Measurements from ENCODE around the gene DUOX1. TPM values are rescaled to one million over a fixed set of nuclear protein-coding genes. Genes with fewer than 3 reads are reported as not detected.
A peak's percentile ranks its signal among the peaks of the same experiment; 100 is the strongest.

Gene DUOX1
- total and polyA plus RNA-seq, 4 donors = under 0.01 to 7.1 (median 1.7) TPM

DNA sequence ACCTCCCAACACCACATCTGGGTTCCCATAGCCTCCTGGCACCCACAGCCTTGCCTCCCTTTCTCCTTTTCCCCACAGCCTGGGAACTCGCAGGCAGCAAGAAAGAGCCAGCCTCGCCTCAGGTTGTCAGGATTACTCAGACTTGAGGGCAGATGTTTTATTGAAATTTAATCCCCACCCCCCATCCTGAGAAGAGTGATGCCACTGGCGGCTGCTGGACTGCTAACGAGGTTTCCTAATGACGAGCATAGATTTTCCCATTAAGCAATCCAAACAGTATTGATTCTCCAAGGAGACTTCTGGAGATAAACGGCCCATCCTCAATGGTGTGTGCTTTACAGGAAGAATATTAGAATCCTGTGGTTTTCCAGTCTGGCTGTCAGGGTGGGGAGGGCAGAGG, 44.3 kb downstream of the DUOX1 start:
- peaks cover 55% of the 10 kb centered on the region for H3K36me3 ChIP-seq (ENCODE audit: control insufficient read depth, insufficient read depth, low read length)
- 100% methylated on average over 1 of the region's 6 CpGs for WGBS (ENCODE audit: insufficient coverage)
- no peak overlapping the region for H3K27ac ChIP-seq (ENCODE audit: low read depth, low read length)
- no peak overlapping the region for H3K4me3 ChIP-seq (ENCODE audit: low read depth, low read length)
- no peaks in the 10 kb centered on the region for H3K9me3 ChIP-seq (ENCODE audit: control insufficient read depth, insufficient read depth, low read length)
- DNase-seq (ENCODE audit: low read depth in 4 of 6, low spot score in 6 of 6) = peak in 1 of 6 donors; percentile 84
- H3K4me1 ChIP-seq (ENCODE audit: control insufficient read depth, insufficient read depth, low read length) = peaks cover 34% of the 10 kb centered on the region
- no peaks in the 10 kb centered on the region for H3K27me3 ChIP-seq (ENCODE audit: control insufficient read depth, insufficient read depth, low read length)

DNA sequence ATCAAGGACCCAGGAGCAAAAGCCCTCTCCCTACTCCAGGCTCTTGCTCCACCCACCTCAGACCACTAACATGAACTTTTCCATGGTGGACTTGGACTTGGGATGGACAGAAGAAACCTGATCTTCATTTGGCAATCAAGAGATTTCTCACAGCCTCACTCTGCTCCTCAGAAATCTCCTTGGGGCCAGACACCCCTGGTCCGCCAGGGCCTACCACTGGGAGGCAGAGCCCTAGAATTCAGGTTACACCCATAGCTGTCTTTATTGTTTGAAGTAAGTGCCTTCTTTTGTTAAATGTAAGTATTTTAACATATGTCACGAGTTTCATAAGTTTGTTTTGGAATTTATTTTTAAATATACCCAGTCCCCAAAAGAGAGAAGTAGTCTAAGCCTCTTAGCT, 44.8 kb downstream of the DUOX1 start:
- DNase-seq (ENCODE audit: low read depth in 4 of 6, low spot score in 6 of 6) = no peak
- Histone ChIP-seq H3K27me3 (ENCODE audit: control insufficient read depth, insufficient read depth, low read length) (no peaks in the 10 kb centered on the region), H3K27ac (ENCODE audit: low read depth, low read length) (no peak overlapping the region)

GRCh38 chr15:45177285-45177684, 47.5 kb downstream of the DUOX1 start:
- no peaks in the 10 kb centered on the region for H3K9me3 ChIP-seq (ENCODE audit: control insufficient read depth, insufficient read depth, low read length)
- peaks cover 29% of the 10 kb centered on the region for H3K4me1 ChIP-seq (ENCODE audit: control insufficient read depth, insufficient read depth, low read length)
- no peaks in the 10 kb centered on the region for H3K27me3 ChIP-seq (ENCODE audit: control insufficient read depth, insufficient read depth, low read length)
- H3K27ac ChIP-seq (ENCODE audit: low read depth, low read length) = no peak overlapping the region
- H3K4me3 ChIP-seq (ENCODE audit: low read depth, low read length) = no peak overlapping the region
- no peak for DNase-seq (ENCODE audit: low read depth in 4 of 6, low spot score in 6 of 6)
- 93% methylated on average over 3 of the region's 3 CpGs for WGBS (ENCODE audit: insufficient coverage)
- H3K36me3 ChIP-seq (ENCODE audit: control insufficient read depth, insufficient read depth, low read length) = peaks cover 50% of the 10 kb centered on the region

More for the DNA sequence above, 44.8 kb downstream of the DUOX1 start:
- H3K4me3 ChIP-seq (ENCODE audit: low read depth, low read length) = no peak overlapping the region
- H3K4me1 ChIP-seq (ENCODE audit: control insufficient read depth, insufficient read depth, low read length) = peaks cover 29% of the 10 kb centered on the region
- no peaks in the 10 kb centered on the region for H3K9me3 ChIP-seq (ENCODE audit: control insufficient read depth, insufficient read depth, low read length)
- whole genome bisulfite sequencing (ENCODE audit: insufficient coverage) = 100% methylated on average over 1 of the region's 2 CpGs
- H3K36me3 ChIP-seq (ENCODE audit: control insufficient read depth, insufficient read depth, low read length) = peaks cover 55% of the 10 kb centered on the region

DNA sequence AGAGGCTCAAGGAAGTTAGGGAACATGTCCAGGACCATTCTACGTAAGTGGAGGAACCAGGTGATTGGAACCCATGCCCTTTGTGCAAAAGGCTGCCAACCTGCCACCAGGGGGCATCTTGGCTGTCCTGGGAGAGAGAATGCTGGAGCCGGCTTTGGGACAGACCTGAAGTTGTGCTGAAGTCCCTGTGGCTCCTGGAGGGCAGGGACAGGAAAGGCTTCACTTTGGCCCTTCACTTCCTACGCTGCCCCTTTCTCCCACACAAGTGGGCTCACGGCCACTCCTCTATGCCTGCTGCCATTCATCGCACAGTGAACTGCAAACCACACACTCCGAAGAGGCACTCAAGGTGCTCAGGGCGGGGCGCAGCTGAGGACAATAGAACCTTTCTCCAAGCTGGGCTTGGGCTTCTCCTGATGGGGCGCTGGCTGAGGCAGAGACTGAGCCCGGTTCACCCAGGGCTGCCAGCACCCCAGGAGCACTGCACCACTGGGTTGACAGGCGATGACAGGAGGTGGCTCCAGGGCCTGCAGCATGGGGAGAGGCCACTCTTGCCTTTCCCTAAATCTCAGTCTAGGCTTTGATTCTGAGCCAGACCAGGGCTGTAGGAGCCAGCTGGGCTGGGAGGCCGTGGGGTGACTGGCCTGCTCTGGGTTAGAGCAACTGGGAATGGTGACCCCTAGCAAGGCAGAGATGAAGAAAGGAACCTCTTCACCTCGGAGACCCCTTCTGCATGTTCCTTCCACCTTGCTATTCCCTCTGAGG, 49.6 kb downstream of the DUOX1 start:
- no peaks in the 10 kb centered on the region for H3K27me3 ChIP-seq (ENCODE audit: control insufficient read depth, insufficient read depth, low read length)
- DNase-seq (ENCODE audit: low read depth in 4 of 6, low spot score in 6 of 6) = no peak
- no peak overlapping the region for H3K4me3 ChIP-seq (ENCODE audit: low read depth, low read length)
- H3K27ac ChIP-seq (ENCODE audit: low read depth, low read length) = no peak overlapping the region
- peaks cover 22% of the 10 kb centered on the region for H3K4me1 ChIP-seq (ENCODE audit: control insufficient read depth, insufficient read depth, low read length)
- WGBS (ENCODE audit: insufficient coverage) = 89% methylated on average over 13 of the region's 13 CpGs
- H3K9me3 ChIP-seq (ENCODE audit: control insufficient read depth, insufficient read depth, low read length) = no peaks in the 10 kb centered on the region
- H3K36me3 ChIP-seq (ENCODE audit: control insufficient read depth, insufficient read depth, low read length) = peaks cover 42% of the 10 kb centered on the region

DNA sequence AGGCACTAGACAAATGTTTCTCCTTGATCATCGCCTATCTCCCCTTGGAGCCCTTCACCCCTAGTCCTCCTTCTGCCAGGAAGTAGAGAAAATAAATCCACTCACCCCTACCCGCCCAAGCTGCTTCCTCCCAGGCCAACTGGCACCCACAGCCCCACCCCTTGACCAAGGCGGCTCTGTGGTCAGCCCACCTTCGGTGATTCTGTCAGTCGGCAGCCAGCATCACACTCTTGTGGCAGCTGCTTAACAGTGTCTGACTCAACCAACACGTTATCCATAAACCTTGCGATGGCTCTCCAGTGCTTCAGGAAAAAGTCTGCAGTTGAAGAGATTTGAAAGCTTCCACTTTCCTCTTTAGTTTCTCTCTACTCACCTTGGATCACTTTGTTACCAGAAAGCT, 50.4 kb downstream of the DUOX1 start:
- Histone ChIP-seq H3K4me3 (ENCODE audit: low read depth, low read length) (no peak overlapping the region), H3K36me3 (ENCODE audit: control insufficient read depth, insufficient read depth, low read length) (peaks cover 39% of the 10 kb centered on the region), H3K27ac (ENCODE audit: low read depth, low read length) (no peak overlapping the region), H3K9me3 (ENCODE audit: control insufficient read depth, insufficient read depth, low read length) (no peaks in the 10 kb centered on the region), H3K27me3 (ENCODE audit: control insufficient read depth, insufficient read depth, low read length) (no peaks in the 10 kb centered on the region), H3K4me1 (ENCODE audit: control insufficient read depth, insufficient read depth, low read length) (peaks cover 25% of the 10 kb centered on the region)
- DNase-seq (ENCODE audit: low read depth in 4 of 6, low spot score in 6 of 6) = no peak
- 68% methylated on average over 6 of the region's 7 CpGs for WGBS (ENCODE audit: insufficient coverage)

DNA sequence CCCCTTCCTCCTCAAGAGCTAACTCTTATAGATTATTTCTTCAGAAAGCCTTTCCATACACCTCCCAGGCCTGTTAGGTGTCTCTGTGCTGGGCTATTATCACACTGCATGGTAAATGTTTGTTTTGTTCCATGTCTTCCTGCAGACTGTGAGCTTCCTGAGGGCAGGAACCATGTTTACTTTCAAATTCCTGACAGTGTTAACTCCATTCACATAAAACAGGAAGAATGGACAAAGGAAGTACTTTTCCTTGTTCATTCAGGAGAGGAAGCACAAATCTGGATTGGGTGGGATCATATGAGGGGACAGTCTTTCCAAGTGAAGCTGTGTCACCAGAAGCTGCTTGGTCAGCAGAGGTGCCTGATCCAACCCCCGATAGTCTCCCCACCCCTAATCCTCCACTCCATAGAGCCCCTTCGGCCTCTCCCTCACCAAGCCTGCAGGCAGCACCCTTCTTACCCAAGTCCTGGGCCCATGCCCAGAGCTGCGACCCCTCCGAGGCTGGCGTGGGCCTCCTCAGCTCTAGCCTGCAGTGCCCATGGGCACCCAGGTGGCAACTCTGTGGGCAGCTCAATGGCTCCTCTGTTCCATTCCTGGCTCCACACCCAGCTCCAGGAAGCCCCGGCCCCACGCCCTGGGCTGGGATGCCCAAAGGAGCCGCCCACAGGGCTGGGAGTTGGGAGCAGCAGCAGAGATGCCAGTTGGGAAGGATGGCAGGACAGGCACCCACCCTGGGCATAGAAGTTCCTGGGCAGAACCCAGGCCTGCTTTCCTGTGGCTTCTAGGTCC, 51.0 kb downstream of the DUOX1 start:
- peaks cover 30% of the 10 kb centered on the region for H3K4me1 ChIP-seq (ENCODE audit: control insufficient read depth, insufficient read depth, low read length)
- WGBS (ENCODE audit: insufficient coverage) = 87% methylated on average over 6 of the region's 8 CpGs
- H3K36me3 ChIP-seq (ENCODE audit: control insufficient read depth, insufficient read depth, low read length) = peaks cover 35% of the 10 kb centered on the region
- H3K9me3 ChIP-seq (ENCODE audit: control insufficient read depth, insufficient read depth, low read length) = no peaks in the 10 kb centered on the region
- H3K4me3 ChIP-seq (ENCODE audit: low read depth, low read length) = no peak overlapping the region
- DNase-seq (ENCODE audit: low read depth in 4 of 6, low spot score in 6 of 6) = no peak
- no peaks in the 10 kb centered on the region for H3K27me3 ChIP-seq (ENCODE audit: control insufficient read depth, insufficient read depth, low read length)
- no peak overlapping the region for H3K27ac ChIP-seq (ENCODE audit: low read depth, low read length)

GRCh38 chr15:45181491-45182285, 51.9 kb downstream of the DUOX1 start:
- Histone ChIP-seq H3K36me3 (ENCODE audit: control insufficient read depth, insufficient read depth, low read length) (peaks cover 35% of the 10 kb centered on the region), H3K4me3 (ENCODE audit: low read depth, low read length) (no peak overlapping the region), H3K9me3 (ENCODE audit: control insufficient read depth, insufficient read depth, low read length) (no peaks in the 10 kb centered on the region)

DNA sequence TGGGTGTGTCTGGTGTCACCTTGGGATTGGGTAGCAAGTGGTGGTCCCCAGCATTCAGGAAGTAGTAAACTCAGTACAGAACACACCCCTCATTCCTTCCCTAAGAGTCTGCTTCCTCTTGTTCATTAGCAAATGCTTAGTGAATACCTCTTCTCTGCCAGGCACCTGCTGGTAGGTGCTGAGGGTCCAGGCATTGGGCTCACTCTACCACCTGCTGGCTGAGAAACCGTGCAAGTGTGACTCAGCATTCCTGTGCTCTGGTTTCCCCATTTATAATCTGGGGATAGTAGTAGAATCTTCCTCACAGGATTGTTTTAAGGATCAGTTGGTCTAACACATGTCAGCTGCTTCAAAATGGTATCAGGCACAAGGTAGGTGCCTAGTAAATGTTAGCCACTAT, 53.2 kb downstream of the DUOX1 start:
- H3K27me3 ChIP-seq (ENCODE audit: control insufficient read depth, insufficient read depth, low read length) = no peaks in the 10 kb centered on the region
- H3K27ac ChIP-seq (ENCODE audit: low read depth, low read length) = no peak overlapping the region
- DNase-seq (ENCODE audit: low read depth in 4 of 6, low spot score in 6 of 6) = no peak
- 0% methylated on average over 1 of the region's 1 CpG for WGBS (ENCODE audit: insufficient coverage)
- H3K36me3 ChIP-seq (ENCODE audit: control insufficient read depth, insufficient read depth, low read length) = peaks cover 27% of the 10 kb centered on the region
- H3K4me3 ChIP-seq (ENCODE audit: low read depth, low read length) = no peak overlapping the region
- H3K9me3 ChIP-seq (ENCODE audit: control insufficient read depth, insufficient read depth, low read length) = no peaks in the 10 kb centered on the region
- H3K4me1 ChIP-seq (ENCODE audit: control insufficient read depth, insufficient read depth, low read length) = peaks cover 45% of the 10 kb centered on the region

More at GRCh38 chr15:45181491-45182285, 51.9 kb downstream of the DUOX1 start:
- DNase-seq (ENCODE audit: low read depth in 4 of 6, low spot score in 6 of 6) = peak in 1 of 6 donors; percentile 66
- Histone ChIP-seq H3K4me1 (ENCODE audit: control insufficient read depth, insufficient read depth, low read length) (peaks cover 39% of the 10 kb centered on the region), H3K27ac (ENCODE audit: low read depth, low read length) (no peak overlapping the region), H3K27me3 (ENCODE audit: control insufficient read depth, insufficient read depth, low read length) (no peaks in the 10 kb centered on the region)
- 100% methylated on average over 2 of the region's 9 CpGs for WGBS (ENCODE audit: insufficient coverage)

- no peak overlapping the region for H3K4me3 ChIP-seq (ENCODE audit: low read depth, low read length)
- H3K36me3 ChIP-seq (ENCODE audit: control insufficient read depth, insufficient read depth, low read length) = peaks cover 24% of the 10 kb centered on the region
- 80% methylated on average over 1 of the region's 2 CpGs for WGBS (ENCODE audit: insufficient coverage)
- H3K27ac ChIP-seq (ENCODE audit: low read depth, low read length) = no peak overlapping the region
- no peaks in the 10 kb centered on the region for H3K27me3 ChIP-seq (ENCODE audit: control insufficient read depth, insufficient read depth, low read length)
- H3K4me1 ChIP-seq (ENCODE audit: control insufficient read depth, insufficient read depth, low read length) = peaks cover 50% of the 10 kb centered on the region
- no peaks in the 10 kb centered on the region for H3K9me3 ChIP-seq (ENCODE audit: control insufficient read depth, insufficient read depth, low read length)
- no peak for DNase-seq (ENCODE audit: low read depth in 4 of 6, low spot score in 6 of 6)
Observed at GRCh38 chr15:45183511-45183910, 53.7 kb downstream of the DUOX1 start.
